HepG2 (cell line): ENCODE results near the gene IGFBP7. TPM values are rescaled to one million over a fixed set of nuclear protein-coding genes. Genes with fewer than 3 reads are reported as not detected.

Experiments
- ATAC-seq: fragments of 200-7000 bp; cut with Tn5 transposase; 3 replicates; pipeline ENCODE4 v1.9.1; 2020; ENCODE audit warnings: mild to moderate bottlenecking, moderate library complexity
- BruUV-seq: library from RNA; stranded (reverse); fragments of 400-500 nt; replicated peaks from 2 replicates; lab custom pipeline; 2021; lab: Mats Ljungman, UMichigan
- CTCF ChIA-PET: fragments of 300-600 bp; formaldehyde crosslinking; extraction: SDS; loops from one replicate; lab custom pipeline; 2021; ENCODE audit warnings: low total read pairs, inconsistent platforms, low intra/inter-chr PET ratio; lab: Yijun Ruan, JAX
- POLR2A ChIA-PET: fragments of 350-600 bp; sonication (Branson Sonifier 250); formaldehyde crosslinking; loops from one replicate; lab custom pipeline; 2020; ENCODE audit warnings: antibody characterized with exemption, inconsistent platforms; lab: Yijun Ruan, JAX
- DNase-seq: peaks from one replicate; pipeline ENCODE4 v3.0.0-alpha.2; 2015; ENCODE audit warnings: low spot score
- FAIRE-seq: peaks from 3 replicates; lab custom pipeline; 2011; peaks lifted over from hg19 to GRCh38; lab: Jason Lieb, UNC
- H2AFZ ChIP-seq: one replicate; pipeline ENCODE4 v1.6.1; 2011; ENCODE audit warnings: low read length, inconsistent platforms
- H3K27ac ChIP-seq: fragments of 300-600 bp; 3 replicates; pipeline ENCODE4 v1.8.0; 2011; ENCODE audit warnings: mixed run types, mild to moderate bottlenecking, mixed read lengths, low read length, inconsistent platforms; ENCODE audit not compliant: insufficient read depth; ENCODE audit errors: extremely low read length
- H3K27me3 ChIP-seq, 2 experiments: fragments of 200-600 bp in 1 of 2; 2 replicates in 1 of 2; 3 replicates in 1 of 2; pipeline versions ENCODE4 v1.6.0 to v1.8.0; 2011; ENCODE audit warnings: low read length in 2 of 2, mild to moderate bottlenecking in 2 of 2, moderate library complexity in 2 of 2, inconsistent platforms in 1 of 2; ENCODE audit not compliant: insufficient read depth in 2 of 2, control insufficient read depth in 1 of 2
- H3K36me3 ChIP-seq, 2 experiments: fragments of 200-600 bp in 1 of 2; replicated peaks in 1 of 2; 2 replicates in 1 of 2; 3 replicates in 1 of 2; pipeline versions ENCODE4 v1.5.1 to v1.8.0; 2011; ENCODE audit warnings: low read length in 2 of 2, inconsistent platforms in 1 of 2; ENCODE audit not compliant: insufficient read depth in 2 of 2, control insufficient read depth in 1 of 2
- H3K4me1 ChIP-seq: 2 replicates; pipeline ENCODE4 v1.5.1; 2012; ENCODE audit warnings: low read length, inconsistent platforms; ENCODE audit not compliant: insufficient read depth
- H3K4me2 ChIP-seq: 2 replicates; pipeline ENCODE4 v1.6.0; 2011; ENCODE audit warnings: low read depth, low read length, inconsistent platforms
- H3K4me3 ChIP-seq, 3 experiments: fragments of 200-600 bp in 1 of 3; sonication (generic), shearing (Covaris generic) in 1 of 3; replicated peaks in 1 of 3; 2 replicates each; pipeline ENCODE4 v1.5.1; 2011 to 2016; ENCODE audit warnings: low read length in 3 of 3, inconsistent platforms in 2 of 3, low read depth in 2 of 3, mild to moderate bottlenecking in 2 of 3, control low read depth in 1 of 3, mixed read lengths in 1 of 3; ENCODE audit not compliant: insufficient read depth in 1 of 3
- H3K79me2 ChIP-seq: one replicate; pipeline ENCODE4 v1.6.1; 2011; ENCODE audit warnings: low read length, inconsistent platforms; ENCODE audit not compliant: insufficient read depth
- H3K9ac ChIP-seq: 2 replicates; pipeline ENCODE4 v1.6.0; 2011; ENCODE audit warnings: mild to moderate bottlenecking, low read depth, low read length, inconsistent platforms; ENCODE audit not compliant: insufficient read depth
- H3K9me3 ChIP-seq: 2 replicates; pipeline ENCODE4 v1.5.1; 2012; ENCODE audit warnings: mild to moderate bottlenecking, low read length
- H4K20me1 ChIP-seq: 2 replicates; pipeline ENCODE4 v1.6.0; 2011; ENCODE audit warnings: inconsistent platforms, mild to moderate bottlenecking, low read length, moderate library complexity; ENCODE audit not compliant: insufficient read depth
- HDAC1 ChIP-seq: sonication (generic); formaldehyde crosslinking; IDR thresholded peaks from 2 replicates; pipeline ENCODE4 v1.5.1; 2020; ENCODE audit warnings: mild to moderate bottlenecking, missing genetic modification reagents
- HNF4G ChIP-seq, 2 experiments: sonication (generic) in 1 of 2; formaldehyde crosslinking in 1 of 2; IDR thresholded peaks; 2 replicates each; pipeline versions ENCODE4 v1.4.0 to v1.6.1; 2011 to 2020; ENCODE audit warnings: borderline replicate concordance in 2 of 2, low read depth in 2 of 2, mild to moderate bottlenecking in 2 of 2, low read length in 1 of 2, missing genetic modification reagents in 1 of 2, moderate library complexity in 1 of 2
- MXD4 ChIP-seq: IDR thresholded peaks from 2 replicates; pipeline ENCODE4 v1.6.1; 2016; ENCODE audit warnings: mild to moderate bottlenecking, missing biosample characterization, missing genetic modification reagents
- SMARCC2 ChIP-seq: fragments of 450-650 bp; IDR thresholded peaks from 2 replicates; pipeline ENCODE4 v1.6.1; 2017; ENCODE audit warnings: antibody characterized with exemption, mild to moderate bottlenecking
- ZNF451 ChIP-seq: sonication (generic); formaldehyde crosslinking; IDR thresholded peaks from 2 replicates; pipeline ENCODE4 v1.5.0; 2020; ENCODE audit warnings: mild to moderate bottlenecking, missing genetic modification reagents
- whole genome bisulfite sequencing: methylation state at CpG from one replicate; pipeline ENCODE4 v1.1.6; 2017; ENCODE audit warnings: low lambda C conversion rate; 5-methylcytosine and 5-hydroxymethylcytosine counted together
- in situ Hi-C: cut with HindIII; loops from 2 replicates; pipeline ENCODE4 v1.10.0; 2017; ENCODE audit warnings: low pct_unique_long_range_greater_than_20kb; ENCODE audit not compliant: extremely low pct_ligation_motif_present
- intact Hi-C: fragments of 100-400 bp; cut with micrococcal nuclease; formaldehyde crosslinking; loops from one replicate; pipeline ENCODE4 v1.10.0; 2022; ENCODE audit not compliant: unreplicated experiment
- polyA plus RNA-seq, 8 experiments: library from polyadenylated mRNA; depleted of rRNA in 3 of 8; stranded (reverse) in 7 of 8; unstranded in 1 of 8; fragments of >200 nt; fragmentation: Illumina TruSeq in 4 of 8; extraction: Trizol in 4 of 8; gene quantifications; 2 replicates each; pipeline versions ENCODE4 v1.2.1 to v1.2.3, GENCODE V29; 2011 to 2016; ENCODE audit warnings: low read depth in 4 of 8, missing spikeins in 1 of 8, mixed read lengths in 1 of 8; ENCODE audit not compliant: insufficient read depth in 1 of 8
- total RNA-seq, 5 experiments: library from RNA; depleted of rRNA; stranded (reverse); fragments of >200 nt; fragmentation: Illumina TruSeq; extraction: Trizol; gene quantifications; 2 replicates each; pipeline ENCODE4 v1.2.3, GENCODE V29; 2016; ENCODE audit warnings: low read depth in 1 of 5
- TF ChIP-seq, protein P1 (sequence below): sonication (generic); formaldehyde crosslinking; IDR thresholded peaks from 2 replicates; pipeline ENCODE4 v1.4.0; 2020; ENCODE audit warnings: missing genetic modification reagents

The IGFBP7 gene
- total and polyA plus RNA-seq, 2 of the 13 experiments (the other 11 are each of a cell fraction or from before 2014, with no cell fraction given) = 1.1 to 1.3 TPM

DNA sequence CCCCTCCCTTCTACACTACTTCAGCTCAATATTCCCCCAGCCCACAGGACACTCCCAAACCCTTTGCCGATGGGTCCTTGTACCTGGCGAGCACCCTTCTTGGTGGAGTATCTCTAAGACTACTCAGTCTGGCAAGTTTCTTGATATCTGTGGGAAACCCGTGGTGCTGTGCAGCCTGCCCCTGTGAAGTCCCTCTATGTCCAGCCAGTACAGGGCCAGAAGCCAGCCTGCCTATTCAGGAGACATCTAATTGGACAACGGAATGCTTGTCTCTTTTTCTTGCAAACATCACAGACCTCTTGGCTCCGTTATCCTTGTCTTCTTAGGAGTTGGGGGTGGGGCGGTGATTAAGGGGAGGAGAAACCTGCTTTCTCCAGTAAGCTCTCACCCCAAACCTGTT lies 3.7 kb upstream of the IGFBP7 start:
- Histone ChIP-seq H3K4me1 (no peaks in the 10 kb centered on the region), H3K27ac (no peak overlapping the region), H3K4me2 (no peak overlapping the region), H4K20me1 (no peaks in the 10 kb centered on the region), H3K27me3 (peaks cover 0 to 27% of the 10 kb centered on the region in 2 experiments; a peak in 1 of 5 replicates), H3K36me3 (no peaks in the 10 kb centered on the region), H2AFZ (no peak overlapping the region), H3K9me3 (no peaks in the 10 kb centered on the region), H3K4me3 (no peak overlapping the region), H3K79me2 (no peaks in the 10 kb centered on the region), H3K9ac (no peak overlapping the region)
- FAIRE-seq (no peak), DNase-seq (no peak), ATAC-seq (no peak)
- no TSS peak for BruUV-seq
- ChIA-PET POLR2A (no interaction called here), CTCF (no interaction called here)
- in situ Hi-C loops (no loop called here), intact Hi-C loops (no loop called here)
- WGBS = 24% methylated on average over 6 of the region's 6 CpGs
- no peak for TF ChIP-seq ZNF451 (CRISPR knock-in tag)

DNA sequence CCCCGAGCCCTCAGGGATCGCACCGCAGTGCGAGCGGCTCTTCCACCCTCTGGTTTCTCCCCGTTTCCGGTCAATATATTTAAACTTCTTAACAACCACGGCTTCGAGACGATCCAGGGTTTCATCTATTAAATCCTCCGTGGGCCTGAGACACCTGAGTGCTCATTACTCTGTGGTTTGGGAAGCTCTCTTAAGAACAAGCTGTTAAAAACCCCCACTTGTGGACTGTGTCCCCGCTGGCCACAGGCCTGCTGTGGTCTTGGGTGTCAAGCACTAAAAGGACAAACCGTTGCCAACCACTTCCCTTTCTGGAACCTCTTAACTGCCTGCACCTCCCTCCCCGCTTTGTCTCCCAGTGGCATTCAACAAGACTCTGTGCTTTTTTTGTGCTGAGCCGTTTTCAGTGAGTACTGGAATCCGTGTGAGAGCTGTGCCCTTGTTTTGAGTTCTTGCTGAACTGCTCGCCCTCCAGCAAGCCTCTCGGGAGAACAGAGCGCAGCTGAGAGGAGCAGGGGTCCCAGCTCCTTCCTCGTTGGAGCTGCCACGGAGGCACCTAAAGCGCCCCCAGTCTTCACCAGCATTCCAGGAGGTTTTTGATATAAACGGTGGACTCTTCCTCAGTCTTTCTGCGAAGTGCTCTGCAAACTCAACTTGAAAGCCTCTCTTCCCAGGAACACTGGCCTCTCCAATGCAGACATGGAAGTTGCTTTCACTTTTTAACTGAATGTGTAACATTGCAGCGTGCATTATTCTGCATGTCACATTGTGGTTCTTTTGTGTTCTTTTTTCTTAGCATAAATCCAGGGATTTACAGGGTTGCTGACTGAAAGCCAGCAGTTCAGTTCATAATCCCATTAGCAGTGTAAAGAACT lies 691 bp upstream of the IGFBP7 start:
- Histone ChIP-seq H3K4me3 (peak overlapping the region; percentile 49 to 58 (median 53)), H3K9ac (no peak overlapping the region), H3K4me1 (no peaks in the 10 kb centered on the region), H4K20me1 (no peaks in the 10 kb centered on the region), H2AFZ (no peak overlapping the region), H3K9me3 (no peaks in the 10 kb centered on the region), H3K36me3 (no peaks in the 10 kb centered on the region), H3K79me2 (no peaks in the 10 kb centered on the region), H3K4me2 (peak overlapping the region; percentile 59), H3K27me3 (peaks cover 0 to 25% of the 10 kb centered on the region in 2 experiments; a peak in 1 of 5 replicates), H3K27ac (no peak overlapping the region)
- in situ Hi-C loops = no loop called here
- TF ChIP-seq, protein P1, sequence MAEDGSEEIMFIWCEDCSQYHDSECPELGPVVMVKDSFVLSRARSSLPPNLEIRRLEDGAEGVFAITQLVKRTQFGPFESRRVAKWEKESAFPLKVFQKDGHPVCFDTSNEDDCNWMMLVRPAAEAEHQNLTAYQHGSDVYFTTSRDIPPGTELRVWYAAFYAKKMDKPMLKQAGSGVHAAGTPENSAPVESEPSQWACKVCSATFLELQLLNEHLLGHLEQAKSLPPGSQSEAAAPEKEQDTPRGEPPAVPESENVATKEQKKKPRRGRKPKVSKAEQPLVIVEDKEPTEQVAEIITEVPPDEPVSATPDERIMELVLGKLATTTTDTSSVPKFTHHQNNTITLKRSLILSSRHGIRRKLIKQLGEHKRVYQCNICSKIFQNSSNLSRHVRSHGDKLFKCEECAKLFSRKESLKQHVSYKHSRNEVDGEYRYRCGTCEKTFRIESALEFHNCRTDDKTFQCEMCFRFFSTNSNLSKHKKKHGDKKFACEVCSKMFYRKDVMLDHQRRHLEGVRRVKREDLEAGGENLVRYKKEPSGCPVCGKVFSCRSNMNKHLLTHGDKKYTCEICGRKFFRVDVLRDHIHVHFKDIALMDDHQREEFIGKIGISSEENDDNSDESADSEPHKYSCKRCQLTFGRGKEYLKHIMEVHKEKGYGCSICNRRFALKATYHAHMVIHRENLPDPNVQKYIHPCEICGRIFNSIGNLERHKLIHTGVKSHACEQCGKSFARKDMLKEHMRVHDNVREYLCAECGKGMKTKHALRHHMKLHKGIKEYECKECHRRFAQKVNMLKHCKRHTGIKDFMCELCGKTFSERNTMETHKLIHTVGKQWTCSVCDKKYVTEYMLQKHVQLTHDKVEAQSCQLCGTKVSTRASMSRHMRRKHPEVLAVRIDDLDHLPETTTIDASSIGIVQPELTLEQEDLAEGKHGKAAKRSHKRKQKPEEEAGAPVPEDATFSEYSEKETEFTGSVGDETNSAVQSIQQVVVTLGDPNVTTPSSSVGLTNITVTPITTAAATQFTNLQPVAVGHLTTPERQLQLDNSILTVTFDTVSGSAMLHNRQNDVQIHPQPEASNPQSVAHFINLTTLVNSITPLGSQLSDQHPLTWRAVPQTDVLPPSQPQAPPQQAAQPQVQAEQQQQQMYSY = no peak
- no peak for TF ChIP-seq HNF4G (IDR thresholded peaks at IDR 0.05; ENCODE audit: borderline replicate concordance, low read depth, low read length)
- no peak for TF ChIP-seq HNF4G (CRISPR knock-in tag; IDR thresholded peaks at IDR 0.05; ENCODE audit: borderline replicate concordance, low read depth)
- TF ChIP-seq HDAC1 = no peak
- TF ChIP-seq MXD4 (CRISPR knock-in tag) = no peak
- TF ChIP-seq SMARCC2 = no peak
- 37% methylated on average over 22 of the region's 25 CpGs for WGBS
- no peak for FAIRE-seq
- peak; percentile 74 for ATAC-seq
- no peak for DNase-seq
- ChIA-PET CTCF (no interaction called here), POLR2A (interaction anchor here (1.0 to 1.5 kb wide), 4 partner anchors 9 to 32 kb away, joined by 3 to 8 read pairs (median 4); no protein-coding TSS in a partner anchor)
- intact Hi-C loops = no loop called here
- no TSS peak for BruUV-seq
